SU-DHL-6 (cell line): ENCODE data around the gene SHTN1.

Source experiments
- H2AFZ ChIP-seq: fragments of 200-600 bp; sonication (generic); 2 replicates; pipeline ENCODE4 v1.6.1; 2014; ENCODE audit warnings: low read depth, mild to moderate bottlenecking, moderate library complexity, mixed read lengths, antibody characterized with exemption, low read length; ENCODE audit not compliant: severe bottlenecking
- H3F3A ChIP-seq: fragments of 200-600 bp; shearing (Covaris generic); 2 replicates; pipeline ENCODE4 v1.6.0; 2016; ENCODE audit warnings: antibody characterized with exemption, mild to moderate bottlenecking; ENCODE audit not compliant: insufficient read depth
- H3K27ac ChIP-seq: fragments of 200-600 bp; sonication (generic); 2 replicates; pipeline ENCODE4 v1.5.1; 2016; ENCODE audit warnings: low read depth, mild to moderate bottlenecking, low read length, moderate library complexity, mixed read lengths
- H3K27me3 ChIP-seq: fragments of 200-600 bp; sonication (generic), shearing (Covaris generic); 2 replicates; pipeline ENCODE4 v1.6.0; 2014; ENCODE audit warnings: mild to moderate bottlenecking, low read length
- H3K36me3 ChIP-seq: fragments of 200-600 bp; sonication (generic); 2 replicates; pipeline ENCODE4 v1.6.1; 2014; ENCODE audit warnings: mild to moderate bottlenecking, low read length, mixed read lengths
- H3K4me2 ChIP-seq: fragments of 300-600, 200-600 bp; shearing (Covaris generic), sonication (generic); 2 replicates; pipeline ENCODE4 v1.6.0; 2014; ENCODE audit warnings: low read length, low read depth, mild to moderate bottlenecking; ENCODE audit not compliant: poor library complexity, severe bottlenecking
- H3K4me3 ChIP-seq: fragments of 200-600 bp; sonication (generic); 2 replicates; pipeline ENCODE4 v1.5.1; 2014; ENCODE audit warnings: antibody characterized with exemption, low read length, mild to moderate bottlenecking, mixed read lengths; ENCODE audit not compliant: insufficient read depth, poor library complexity, severe bottlenecking
- H3K79me2 ChIP-seq: fragments of 200-600 bp; sonication (generic); 2 replicates; pipeline ENCODE4 v1.6.1; 2014; ENCODE audit warnings: mild to moderate bottlenecking, low read length, moderate library complexity; ENCODE audit not compliant: insufficient read depth
- H3K9ac ChIP-seq: fragments of 200-600 bp; sonication (generic); 2 replicates; pipeline ENCODE4 v1.7.0; 2014; ENCODE audit warnings: mild to moderate bottlenecking, low read length
- H3K9me2 ChIP-seq: fragments of 200-600 bp; sonication (generic); replicated peaks from 2 replicates; pipeline ENCODE4 v1.6.1; 2014; ENCODE audit warnings: low read length; ENCODE audit not compliant: insufficient read depth
- H3K9me3 ChIP-seq: fragments of 200-600 bp; sonication (generic); 2 replicates; pipeline ENCODE4 v1.6.1; 2014; ENCODE audit warnings: low read length, mixed read lengths; ENCODE audit not compliant: insufficient read depth
- H4K20me1 ChIP-seq: fragments of 200-600 bp; sonication (generic); 2 replicates; pipeline ENCODE4 v1.6.1; 2014; ENCODE audit warnings: low read depth, mild to moderate bottlenecking, antibody characterized with exemption, low read length, moderate library complexity, mixed read lengths
- CTCF ChIP-seq: fragments of 200-600 bp; sonication (generic); IDR thresholded peaks from one replicate; pipeline ENCODE4 v1.5.1; 2017; ENCODE audit warnings: antibody characterized with exemption, mild to moderate bottlenecking, low read length, moderate library complexity; ENCODE audit not compliant: insufficient read depth, poor library complexity, severe bottlenecking
- EZH2phosphoT487 ChIP-seq: fragments of 200-600 bp; sonication (generic), shearing (Covaris generic); conservative IDR thresholded peaks from 2 replicates; pipeline ENCODE4 v1.6.1; 2018; ENCODE audit warnings: mild to moderate bottlenecking, antibody characterized with exemption, low read length, moderate library complexity, mixed read lengths

Gene SHTN1

GRCh38 chr10:117016266-117016665 lies 11.3 kb upstream of the SHTN1 start:
- Histone ChIP-seq H3K9me3 (no peaks in the 10 kb centered on the region), H2AFZ (no peak overlapping the region), H4K20me1 (no peaks in the 10 kb centered on the region), H3K79me2 (no peaks in the 10 kb centered on the region), H3K4me2 (no peak overlapping the region), H3K36me3 (no peaks in the 10 kb centered on the region), H3K4me3 (no peak overlapping the region), H3F3A (no peaks in the 10 kb centered on the region), H3K9me2 (no peaks in the 10 kb centered on the region), H3K27me3 (no peaks in the 10 kb centered on the region), H3K27ac (no peak overlapping the region), H3K9ac (no peak overlapping the region)
- TF ChIP-seq CTCF, result no peak
- TF ChIP-seq EZH2phosphoT487, result no peak

- H3K36me3 ChIP-seq, result no peaks in the 10 kb centered on the region
- H2AFZ ChIP-seq, result no peak overlapping the region
- H3K9me3 ChIP-seq, result no peaks in the 10 kb centered on the region
- no peak overlapping the region for H3K4me2 ChIP-seq
- H3K9ac ChIP-seq, result no peak overlapping the region
- H3K27ac ChIP-seq, result no peak overlapping the region
- H3F3A ChIP-seq, result no peaks in the 10 kb centered on the region
- no peak overlapping the region for H3K4me3 ChIP-seq
- H4K20me1 ChIP-seq, result no peaks in the 10 kb centered on the region
- no peaks in the 10 kb centered on the region for H3K9me2 ChIP-seq
- no peaks in the 10 kb centered on the region for H3K27me3 ChIP-seq
- H3K79me2 ChIP-seq, result no peaks in the 10 kb centered on the region
- no peak for TF ChIP-seq CTCF
- TF ChIP-seq EZH2phosphoT487, result no peak
Measured at GRCh38 chr10:117014835-117015234, 9.8 kb upstream of the SHTN1 start.

DNA sequence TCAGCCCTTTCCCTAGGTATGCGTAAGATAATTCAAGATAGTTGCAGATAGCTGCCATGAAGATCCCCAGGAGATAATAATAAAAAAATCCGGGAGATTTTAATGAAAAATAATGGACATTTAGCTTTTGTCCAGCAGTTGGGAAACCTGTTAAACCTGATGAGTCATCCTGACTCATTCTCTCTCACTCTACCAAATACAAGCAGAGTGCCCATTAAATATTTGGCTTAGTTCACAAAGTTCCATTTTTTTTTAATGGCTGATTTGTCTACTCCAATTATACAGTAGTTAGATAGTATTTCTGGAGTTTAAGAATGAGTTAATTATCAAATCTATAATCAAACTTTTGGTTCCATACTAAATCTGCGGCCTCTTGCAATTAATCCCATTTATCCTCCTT lies 2.1 kb upstream of the SHTN1 start:
- no peaks in the 10 kb centered on the region for H3K79me2 ChIP-seq
- no peaks in the 10 kb centered on the region for H4K20me1 ChIP-seq
- H3F3A ChIP-seq, result no peaks in the 10 kb centered on the region
- TF ChIP-seq EZH2phosphoT487, result no peak
- TF ChIP-seq CTCF, result no peak
- no peaks in the 10 kb centered on the region for H3K27me3 ChIP-seq
- H3K9me2 ChIP-seq, result no peaks in the 10 kb centered on the region
- H3K4me2 ChIP-seq, result no peak overlapping the region
- H2AFZ ChIP-seq, result no peak overlapping the region
- no peak overlapping the region for H3K9ac ChIP-seq
- no peak overlapping the region for H3K27ac ChIP-seq
- H3K36me3 ChIP-seq, result no peaks in the 10 kb centered on the region
- H3K4me3 ChIP-seq, result no peak overlapping the region
- no peaks in the 10 kb centered on the region for H3K9me3 ChIP-seq

DNA sequence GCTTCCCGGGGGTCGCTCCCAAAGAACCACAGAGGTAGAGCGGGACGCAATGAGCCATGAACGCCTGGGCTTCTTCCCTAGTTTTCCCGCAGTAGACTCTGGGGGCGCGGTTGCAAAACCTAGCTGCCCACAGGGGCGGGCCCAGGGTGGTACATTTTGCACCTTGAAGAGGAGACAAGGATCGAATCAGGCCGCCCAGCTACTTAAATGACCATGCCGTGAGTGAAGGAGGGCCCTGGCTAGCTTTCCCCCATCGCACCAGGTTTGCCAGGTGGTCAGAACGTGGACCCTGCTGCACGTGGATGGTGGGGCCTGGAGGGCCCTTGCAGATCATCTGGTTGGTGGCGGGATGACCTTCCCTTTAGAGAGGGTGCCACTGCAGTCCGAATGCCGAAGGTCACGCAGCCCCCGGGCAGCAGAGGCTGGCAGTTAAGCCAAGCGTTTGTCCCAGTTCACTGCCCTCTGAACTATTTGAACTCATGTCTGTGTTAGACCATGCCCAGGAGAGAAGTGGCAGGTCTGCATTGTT lies 604 bp upstream of the SHTN1 start:
- Histone ChIP-seq H3K36me3 (no peaks in the 10 kb centered on the region), H3K9me3 (no peaks in the 10 kb centered on the region), H4K20me1 (no peaks in the 10 kb centered on the region), H3K27ac (no peak overlapping the region), H3K79me2 (no peaks in the 10 kb centered on the region), H3K9ac (no peak overlapping the region), H2AFZ (no peak overlapping the region), H3K27me3 (no peaks in the 10 kb centered on the region), H3K4me3 (no peak overlapping the region), H3F3A (no peaks in the 10 kb centered on the region), H3K4me2 (no peak overlapping the region), H3K9me2 (no peaks in the 10 kb centered on the region)
- TF ChIP-seq EZH2phosphoT487, result no peak
- TF ChIP-seq CTCF, result no peak
